NCI-H1417 (cell line): ENCODE data around the gene FOXL2.

Experiments
- DNase-seq, 3 experiments: peaks; one replicate each; lab custom pipeline; 2025; lab: John Stamatoyannopoulos, UW

Gene FOXL2

GRCh38 chr3:138945709-138946662 lies 951 bp downstream of the FOXL2 start:
- DNase-seq = peak in 2 of 3 experiments; percentile 59 to 67

GRCh38 chr3:138944929-138945708 lies 1.8 kb downstream of the FOXL2 start:
- DNase-seq = no peak

GRCh38 chr3:138944654-138944928 lies 2.3 kb downstream of the FOXL2 start:
- no peak for DNase-seq

GRCh38 chr3:138943724-138944653 lies 2.9 kb downstream of the FOXL2 start:
- DNase-seq = no peak

GRCh38 chr3:138942861-138943623 lies 3.9 kb downstream of the FOXL2 start:
- no peak for DNase-seq

GRCh38 chr3:138942271-138942670 lies 4.7 kb downstream of the FOXL2 start:
- no peak for DNase-seq

- DNase-seq = peak in 1 of 3 experiments; percentile 13
Measured at GRCh38 chr3:138941259-138941885, 5.6 kb downstream of the FOXL2 start.

GRCh38 chr3:138940446-138940845 lies 6.5 kb downstream of the FOXL2 start:
- no peak for DNase-seq

- no peak for DNase-seq
Measured at GRCh38 chr3:138939561-138940241, 7.2 kb downstream of the FOXL2 start.

- DNase-seq = no peak
Measured at GRCh38 chr3:138938877-138939560, 7.9 kb downstream of the FOXL2 start.

- peak in 1 of 3 experiments; percentile 13 for DNase-seq
Measured at GRCh38 chr3:138938056-138938876, 8.7 kb downstream of the FOXL2 start.

GRCh38 chr3:138937690-138938055 lies 9.3 kb downstream of the FOXL2 start:
- DNase-seq = no peak

GRCh38 chr3:138936741-138937689 lies 9.9 kb downstream of the FOXL2 start:
- DNase-seq = no peak

GRCh38 chr3:138935863-138936740 lies 10.8 kb downstream of the FOXL2 start:
- peak; percentile 18 to 38 (median 35) for DNase-seq

GRCh38 chr3:138935505-138935862 lies 11.5 kb downstream of the FOXL2 start:
- no peak for DNase-seq

GRCh38 chr3:138933981-138934691 lies 12.8 kb downstream of the FOXL2 start:
- no peak for DNase-seq
